ENCODE results near the gene RFT1. TPM values are rescaled to one million over a fixed set of nuclear protein-coding genes. Genes with fewer than 3 reads are reported as not detected.

Gene RFT1
- total and polyA plus RNA-seq, 2 of the 13 experiments (the other 11 are each of a cell fraction or from before 2014, with no cell fraction given): 23.2 to 37.0 TPM

GRCh38 chr3:53130179-53131061 lies at the start of gene RFT1 (continued):
- TF ChIP-seq GZF1 (CRISPR knock-in tag; IDR thresholded peaks at IDR 0.05) (no peak), GATAD1 (CRISPR knock-in tag; IDR thresholded peaks at IDR 0.05) (peak; percentile 98), ZNF354B (CRISPR knock-in tag; IDR thresholded peaks at IDR 0.05) (no peak), RBM22 (optimal IDR thresholded peaks at IDR 0.05; ENCODE audit: low read length) (no peak), SATB2 (CRISPR knock-in tag; IDR thresholded peaks at IDR 0.05) (no peak), ZBTB37 (CRISPR knock-in tag; IDR thresholded peaks at IDR 0.05) (no peak), POLR2AphosphoS2 (IDR thresholded peaks at IDR 0.05; ENCODE audit: low read depth, low read length) (no peak), POLR2AphosphoS5 (IDR thresholded peaks at IDR 0.05; ENCODE audit: low read depth, low read length) (peak; percentile 84), TBX3 (IDR thresholded peaks at IDR 0.05; ENCODE audit: borderline replicate concordance) (no peak), POLR2A (IDR thresholded peaks at IDR 0.05; ENCODE audit: insufficient read depth in 1 of 2, low read depth in 2 of 2, low read length in 2 of 2) (peak; percentile 91), ZNF296 (CRISPR knock-in tag; conservative IDR thresholded peaks at IDR 0.05) (0 out of 2 replicates have a peak, but pooled peaks have one; percentile 55), MAFK (conservative IDR thresholded peaks at IDR 0.05 in 1 of 2, IDR thresholded peaks at IDR 0.05 in 1 of 2; ENCODE audit: low read length in 2 of 2) (no peak), NFE2 (CRISPR knock-in tag; IDR thresholded peaks at IDR 0.05) (no peak), ZBTB34 (CRISPR knock-in tag; IDR thresholded peaks at IDR 0.05) (no peak), KMT2B (CRISPR knock-in tag; IDR thresholded peaks at IDR 0.05) (peak; percentile 93), SOX6 (IDR thresholded peaks at IDR 0.05) (no peak), SOX6 (CRISPR knock-in tag; IDR thresholded peaks at IDR 0.05) (peak; percentile 75), STAG1 (CRISPR knock-in tag; IDR thresholded peaks at IDR 0.05) (0 out of 2 replicates have a peak, but pooled peaks have one; percentile 8), KDM6A (CRISPR knock-in tag; IDR thresholded peaks at IDR 0.05; ENCODE audit: low read depth) (no peak), DMTF1 (CRISPR knock-in tag; IDR thresholded peaks at IDR 0.05) (no peak), SCMH1 (CRISPR knock-in tag; IDR thresholded peaks at IDR 0.05; ENCODE audit: borderline replicate concordance) (no peak), ZNF292 (CRISPR knock-in tag; IDR thresholded peaks at IDR 0.05; ENCODE audit: borderline replicate concordance, low read depth) (peak; percentile 37; the same call in 1 of the 2 replicates)
- TF ChIP-seq, protein P1, sequence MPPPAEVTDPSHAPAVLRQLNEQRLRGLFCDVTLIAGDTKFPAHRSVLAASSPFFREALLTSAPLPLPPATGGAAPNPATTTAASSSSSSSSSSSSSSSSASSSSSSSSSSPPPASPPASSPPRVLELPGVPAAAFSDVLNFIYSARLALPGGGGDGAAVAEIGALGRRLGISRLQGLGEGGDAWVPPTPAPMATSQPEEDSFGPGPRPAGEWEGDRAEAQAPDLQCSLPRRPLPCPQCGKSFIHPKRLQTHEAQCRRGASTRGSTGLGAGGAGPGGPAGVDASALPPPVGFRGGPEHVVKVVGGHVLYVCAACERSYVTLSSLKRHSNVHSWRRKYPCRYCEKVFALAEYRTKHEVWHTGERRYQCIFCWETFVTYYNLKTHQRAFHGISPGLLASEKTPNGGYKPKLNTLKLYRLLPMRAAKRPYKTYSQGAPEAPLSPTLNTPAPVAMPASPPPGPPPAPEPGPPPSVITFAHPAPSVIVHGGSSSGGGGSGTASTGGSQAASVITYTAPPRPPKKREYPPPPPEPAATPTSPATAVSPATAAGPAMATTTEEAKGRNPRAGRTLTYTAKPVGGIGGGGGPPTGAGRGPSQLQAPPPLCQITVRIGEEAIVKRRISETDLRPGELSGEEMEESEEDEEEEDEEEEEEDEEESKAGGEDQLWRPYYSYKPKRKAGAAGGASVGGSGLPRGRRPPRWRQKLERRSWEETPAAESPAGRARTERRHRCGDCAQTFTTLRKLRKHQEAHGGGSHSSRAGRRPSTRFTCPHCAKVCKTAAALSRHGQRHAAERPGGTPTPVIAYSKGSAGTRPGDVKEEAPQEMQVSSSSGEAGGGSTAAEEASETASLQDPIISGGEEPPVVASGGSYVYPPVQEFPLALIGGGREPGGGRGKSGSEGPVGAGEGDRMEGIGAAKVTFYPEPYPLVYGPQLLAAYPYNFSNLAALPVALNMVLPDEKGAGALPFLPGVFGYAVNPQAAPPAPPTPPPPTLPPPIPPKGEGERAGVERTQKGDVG (CRISPR knock-in tag; IDR thresholded peaks at IDR 0.05; ENCODE audit: borderline replicate concordance): peak; percentile 28; the same call in 1 of the 2 replicates
